ENCODE data around the gene CTSC. TPM values are rescaled to one million over a fixed set of nuclear protein-coding genes. Genes with fewer than 3 reads are reported as not detected.
A peak's percentile ranks its signal among the peaks of the same experiment; 100 is the strongest.

CTSC gene
- polyA plus RNA-seq, 1 donor from 2014 or later, result 5.2 TPM

DNA sequence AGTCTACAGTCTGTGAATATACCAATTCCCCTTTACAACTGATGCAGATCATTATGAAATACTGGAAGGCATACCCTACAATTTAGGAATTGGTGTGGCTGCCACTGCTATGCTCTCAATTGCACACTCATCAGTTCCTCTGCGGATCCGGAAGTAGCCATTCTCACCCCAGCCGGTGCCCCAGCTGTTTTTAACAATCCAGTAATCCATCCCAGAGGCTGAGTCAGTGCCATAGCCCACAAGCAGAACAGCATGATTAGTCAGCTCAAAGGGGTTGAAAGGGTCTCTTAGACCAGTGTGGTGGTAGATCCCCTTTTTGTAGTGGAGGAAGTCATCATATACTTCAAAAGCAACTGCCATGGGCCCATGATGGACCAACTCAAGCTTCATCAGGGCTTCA, 43.6 kb downstream of the CTSC start:
- H3K79me2 ChIP-seq (replicated peaks; ENCODE audit: insufficient read depth, low read length), result no peaks in the 10 kb centered on the region
- no peak overlapping the region for H3K4me3 ChIP-seq (ENCODE audit: low read length)
- no peaks in the 10 kb centered on the region for H3K9me2 ChIP-seq (ENCODE audit: insufficient read depth, low read length)
- H3K9me3 ChIP-seq (ENCODE audit: low read length), result no peaks in the 10 kb centered on the region
- H3F3A ChIP-seq (ENCODE audit: insufficient read depth, low read length, poor library complexity, severe bottlenecking), result no peaks in the 10 kb centered on the region
- no peaks in the 10 kb centered on the region for H4K20me1 ChIP-seq (ENCODE audit: insufficient read depth)
- H3K27me3 ChIP-seq (ENCODE audit: insufficient read depth, low read depth, low read length), result no peaks in the 10 kb centered on the region
- no peak overlapping the region for H3K9ac ChIP-seq (ENCODE audit: low read length)
- H3K27ac ChIP-seq (ENCODE audit: low read length), result no peak overlapping the region
- H3K4me2 ChIP-seq (ENCODE audit: low read length), result no peak overlapping the region
- no peaks in the 10 kb centered on the region for H3K36me3 ChIP-seq (ENCODE audit: insufficient read depth, low read length)
- no peak for TF ChIP-seq RAD21 (conservative IDR thresholded peaks at IDR 0.05)
- TF ChIP-seq SMC3 (conservative IDR thresholded peaks at IDR 0.05; ENCODE audit: poor library complexity), result no peak
- TF ChIP-seq EZH2 (IDR thresholded peaks at IDR 0.05; ENCODE audit: borderline replicate concordance, insufficient read depth, low read length, poor library complexity, severe bottlenecking), result no peak
- no peak for TF ChIP-seq POLR2AphosphoS5 (IDR thresholded peaks at IDR 0.05)
- TF ChIP-seq, protein P1, sequence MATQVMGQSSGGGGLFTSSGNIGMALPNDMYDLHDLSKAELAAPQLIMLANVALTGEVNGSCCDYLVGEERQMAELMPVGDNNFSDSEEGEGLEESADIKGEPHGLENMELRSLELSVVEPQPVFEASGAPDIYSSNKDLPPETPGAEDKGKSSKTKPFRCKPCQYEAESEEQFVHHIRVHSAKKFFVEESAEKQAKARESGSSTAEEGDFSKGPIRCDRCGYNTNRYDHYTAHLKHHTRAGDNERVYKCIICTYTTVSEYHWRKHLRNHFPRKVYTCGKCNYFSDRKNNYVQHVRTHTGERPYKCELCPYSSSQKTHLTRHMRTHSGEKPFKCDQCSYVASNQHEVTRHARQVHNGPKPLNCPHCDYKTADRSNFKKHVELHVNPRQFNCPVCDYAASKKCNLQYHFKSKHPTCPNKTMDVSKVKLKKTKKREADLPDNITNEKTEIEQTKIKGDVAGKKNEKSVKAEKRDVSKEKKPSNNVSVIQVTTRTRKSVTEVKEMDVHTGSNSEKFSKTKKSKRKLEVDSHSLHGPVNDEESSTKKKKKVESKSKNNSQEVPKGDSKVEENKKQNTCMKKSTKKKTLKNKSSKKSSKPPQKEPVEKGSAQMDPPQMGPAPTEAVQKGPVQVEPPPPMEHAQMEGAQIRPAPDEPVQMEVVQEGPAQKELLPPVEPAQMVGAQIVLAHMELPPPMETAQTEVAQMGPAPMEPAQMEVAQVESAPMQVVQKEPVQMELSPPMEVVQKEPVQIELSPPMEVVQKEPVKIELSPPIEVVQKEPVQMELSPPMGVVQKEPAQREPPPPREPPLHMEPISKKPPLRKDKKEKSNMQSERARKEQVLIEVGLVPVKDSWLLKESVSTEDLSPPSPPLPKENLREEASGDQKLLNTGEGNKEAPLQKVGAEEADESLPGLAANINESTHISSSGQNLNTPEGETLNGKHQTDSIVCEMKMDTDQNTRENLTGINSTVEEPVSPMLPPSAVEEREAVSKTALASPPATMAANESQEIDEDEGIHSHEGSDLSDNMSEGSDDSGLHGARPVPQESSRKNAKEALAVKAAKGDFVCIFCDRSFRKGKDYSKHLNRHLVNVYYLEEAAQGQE (IDR thresholded peaks at IDR 0.05; ENCODE audit: borderline replicate concordance), result no peak
- no peak for TF ChIP-seq TAF1 (IDR thresholded peaks at IDR 0.05; ENCODE audit: low read depth)
- TF ChIP-seq, protein P2, sequence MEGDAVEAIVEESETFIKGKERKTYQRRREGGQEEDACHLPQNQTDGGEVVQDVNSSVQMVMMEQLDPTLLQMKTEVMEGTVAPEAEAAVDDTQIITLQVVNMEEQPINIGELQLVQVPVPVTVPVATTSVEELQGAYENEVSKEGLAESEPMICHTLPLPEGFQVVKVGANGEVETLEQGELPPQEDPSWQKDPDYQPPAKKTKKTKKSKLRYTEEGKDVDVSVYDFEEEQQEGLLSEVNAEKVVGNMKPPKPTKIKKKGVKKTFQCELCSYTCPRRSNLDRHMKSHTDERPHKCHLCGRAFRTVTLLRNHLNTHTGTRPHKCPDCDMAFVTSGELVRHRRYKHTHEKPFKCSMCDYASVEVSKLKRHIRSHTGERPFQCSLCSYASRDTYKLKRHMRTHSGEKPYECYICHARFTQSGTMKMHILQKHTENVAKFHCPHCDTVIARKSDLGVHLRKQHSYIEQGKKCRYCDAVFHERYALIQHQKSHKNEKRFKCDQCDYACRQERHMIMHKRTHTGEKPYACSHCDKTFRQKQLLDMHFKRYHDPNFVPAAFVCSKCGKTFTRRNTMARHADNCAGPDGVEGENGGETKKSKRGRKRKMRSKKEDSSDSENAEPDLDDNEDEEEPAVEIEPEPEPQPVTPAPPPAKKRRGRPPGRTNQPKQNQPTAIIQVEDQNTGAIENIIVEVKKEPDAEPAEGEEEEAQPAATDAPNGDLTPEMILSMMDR (IDR thresholded peaks at IDR 0.05; ENCODE audit: poor library complexity, severe bottlenecking), result no peak
- TF ChIP-seq EP300 (conservative IDR thresholded peaks at IDR 0.05; ENCODE audit: poor library complexity, severe bottlenecking), result no peak
- TF ChIP-seq MXI1 (conservative IDR thresholded peaks at IDR 0.05; ENCODE audit: poor library complexity, severe bottlenecking), result no peak
- H2AFZ ChIP-seq (ENCODE audit: low read depth, low read length), result no peak overlapping the region

DNA sequence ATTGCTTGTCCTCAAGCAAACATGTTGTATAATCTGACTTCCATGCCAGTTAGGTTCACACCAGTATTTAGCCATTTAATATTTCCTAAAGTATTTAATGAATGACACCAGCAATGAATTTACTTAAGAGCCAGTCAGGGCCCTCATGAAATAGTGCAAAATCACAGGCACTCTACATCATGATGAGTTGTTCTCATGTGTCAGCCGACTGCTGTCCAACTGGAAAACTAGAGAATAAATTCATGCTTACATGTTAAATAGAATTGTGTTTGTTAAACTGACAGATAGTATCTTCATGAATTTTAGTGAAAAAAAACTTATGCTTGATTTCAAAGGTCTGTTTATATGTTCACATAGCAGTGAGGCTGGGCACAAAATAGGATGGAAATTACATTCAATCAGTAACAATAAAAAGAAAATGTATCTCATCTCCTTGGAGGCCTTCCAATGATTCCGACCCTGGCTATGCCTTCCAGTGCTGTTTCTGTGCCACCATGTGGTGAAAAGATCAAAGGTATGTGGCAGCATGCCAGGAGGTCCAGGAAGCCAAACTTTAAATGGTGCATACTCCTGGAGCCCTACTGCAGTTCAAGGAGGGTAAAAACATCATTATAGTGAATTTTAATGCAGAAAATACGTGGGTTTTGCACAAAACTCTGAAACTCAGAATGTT, 45.2 kb downstream of the CTSC start:
- TF ChIP-seq EZH2 (IDR thresholded peaks at IDR 0.05; ENCODE audit: borderline replicate concordance, insufficient read depth, low read length, poor library complexity, severe bottlenecking) (no peak), POLR2AphosphoS5 (IDR thresholded peaks at IDR 0.05) (no peak), RAD21 (conservative IDR thresholded peaks at IDR 0.05) (peak; percentile 24), EP300 (conservative IDR thresholded peaks at IDR 0.05; ENCODE audit: poor library complexity, severe bottlenecking) (no peak)
- TF ChIP-seq, protein P1 (IDR thresholded peaks at IDR 0.05; ENCODE audit: borderline replicate concordance), result no peak
- TF ChIP-seq, protein P2 (IDR thresholded peaks at IDR 0.05; ENCODE audit: poor library complexity, severe bottlenecking), result peak; percentile 8
- no peak overlapping the region for H3K27ac ChIP-seq (ENCODE audit: low read length)
- H3K9me3 ChIP-seq (ENCODE audit: low read length), result no peaks in the 10 kb centered on the region
- H4K20me1 ChIP-seq (ENCODE audit: insufficient read depth), result no peaks in the 10 kb centered on the region
- H2AFZ ChIP-seq (ENCODE audit: low read depth, low read length), result no peak overlapping the region
- no peaks in the 10 kb centered on the region for H3F3A ChIP-seq (ENCODE audit: insufficient read depth, low read length, poor library complexity, severe bottlenecking)
- no peaks in the 10 kb centered on the region for H3K79me2 ChIP-seq (replicated peaks; ENCODE audit: insufficient read depth, low read length)
- no peak overlapping the region for H3K4me2 ChIP-seq (ENCODE audit: low read length)
- H3K4me3 ChIP-seq (ENCODE audit: low read length), result no peak overlapping the region
- H3K9ac ChIP-seq (ENCODE audit: low read length), result no peak overlapping the region
- H3K27me3 ChIP-seq (ENCODE audit: insufficient read depth, low read depth, low read length), result no peaks in the 10 kb centered on the region
- H3K36me3 ChIP-seq (ENCODE audit: insufficient read depth, low read length), result no peaks in the 10 kb centered on the region
- H3K9me2 ChIP-seq (ENCODE audit: insufficient read depth, low read length), result no peaks in the 10 kb centered on the region
